AG09319 (cell line): Measurements from ENCODE around the gene FAM193B.

Source experiments
- DNase-seq: peaks from one replicate; pipeline ENCODE4 v3.0.0-alpha.2; 2010; ENCODE audit warnings: low read depth; ENCODE audit errors: extremely low read depth
- CTCF ChIP-seq: IDR thresholded peaks from 2 replicates; pipeline ENCODE4 v1.5.1; 2011; ENCODE audit warnings: low read depth, mild to moderate bottlenecking, inconsistent platforms, low read length, moderate library complexity

The FAM193B gene

GRCh38 chr5:177554474-177555111 is at the start of gene FAM193B:
TSS of gene FAM193B (minus strand) at chr5:177554563. CDS start at chr5:177554458, 105 bp downstream.
- peak; percentile 12 for TF ChIP-seq CTCF
- peak; percentile 69 for DNase-seq

- TF ChIP-seq CTCF = no peak
- no peak for DNase-seq
Measured at GRCh38 chr5:177604116-177604521, 49.8 kb upstream of the FAM193B start.

- no peak for TF ChIP-seq CTCF
- DNase-seq = no peak
Measured at GRCh38 chr5:177603631-177604030, 49.3 kb upstream of the FAM193B start.

- no peak for TF ChIP-seq CTCF
- DNase-seq = no peak
Measured at GRCh38 chr5:177602458-177602830, 48.1 kb upstream of the FAM193B start.

GRCh38 chr5:177601577-177602457 is 47.5 kb upstream of the FAM193B start:
- DNase-seq = no peak
- no peak for TF ChIP-seq CTCF

- no peak for TF ChIP-seq CTCF
- DNase-seq = no peak
Measured at GRCh38 chr5:177601126-177601525, 46.8 kb upstream of the FAM193B start.

GRCh38 chr5:177600508-177601018 is 46.2 kb upstream of the FAM193B start:
- no peak for DNase-seq
- TF ChIP-seq CTCF = no peak
